GM12873 (cell line): Measurements from ENCODE around the gene ARL11.

Experiments
- CTCF ChIP-seq: IDR thresholded peaks from 2 replicates; pipeline ENCODE4 v1.5.1; 2012; ENCODE audit warnings: low read depth, mild to moderate bottlenecking, moderate library complexity, low read length, control low read depth; ENCODE audit not compliant: insufficient read depth; ENCODE audit errors: missing control alignments

The ARL11 gene

GRCh38 chr13:49678191-49678914 lies 50.0 kb downstream of the ARL11 start:
- TF ChIP-seq CTCF = no peak

- peak; percentile 22 for TF ChIP-seq CTCF
Observed at GRCh38 chr13:49679246-49679645, 50.9 kb downstream of the ARL11 start.

- no peak for TF ChIP-seq CTCF
Observed at GRCh38 chr13:49681842-49682435, 53.6 kb downstream of the ARL11 start.
